Stomach (tissue), 4 donors: ENCODE data around the gene SLC9A6.

Source experiments
- EP300 ChIP-seq: sonication (generic); formaldehyde crosslinking; IDR thresholded peaks from one replicate; pipeline ENCODE4 v1.6.1; 2017; ENCODE audit warnings: antibody characterized with exemption
- POLR2A ChIP-seq, 4 donors: fragments of 450-650 bp; IDR thresholded peaks; one replicate each; pipeline ENCODE4 v1.6.1; 2016; ENCODE audit warnings: antibody characterized with exemption in 4 of 4, control low read depth in 2 of 4, mild to moderate bottlenecking in 1 of 4, moderate library complexity in 1 of 4
- TF ChIP-seq, protein P1 (sequence below), 7 experiments: fragments of 450-650 bp in 4 of 7; fragments of 200-600 bp in 3 of 7; sonication (generic) in 3 of 7; IDR thresholded peaks; one replicate each; pipeline ENCODE4 v1.5.1; 2016 to 2019; ENCODE audit warnings: antibody characterized with exemption in 7 of 7, control low read depth in 2 of 7, mild to moderate bottlenecking in 1 of 7

DNA sequence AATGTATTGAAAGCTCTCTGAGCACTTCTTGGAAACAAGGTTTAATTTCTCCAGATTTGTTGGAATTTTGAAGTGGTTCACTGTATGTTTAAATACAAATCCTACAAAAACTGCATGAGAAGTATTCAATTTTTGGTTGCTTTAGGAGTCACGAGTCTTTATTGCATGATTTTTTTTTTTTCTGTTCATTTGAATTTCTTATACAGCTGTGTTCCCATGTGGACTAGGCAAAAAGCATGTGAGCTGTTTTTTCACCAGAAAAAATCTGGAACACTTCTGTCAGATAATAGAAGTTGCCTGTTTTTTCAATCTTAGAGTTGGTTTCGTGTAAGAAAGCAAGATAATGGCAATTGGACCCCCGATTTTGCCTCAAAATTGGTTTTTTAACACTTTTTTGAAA, 66.4 kb downstream of the SLC9A6 start:
- TF ChIP-seq POLR2A (IDR thresholded peaks at IDR 0.05) (no peak), EP300 (no peak)
- TF ChIP-seq, protein P1, sequence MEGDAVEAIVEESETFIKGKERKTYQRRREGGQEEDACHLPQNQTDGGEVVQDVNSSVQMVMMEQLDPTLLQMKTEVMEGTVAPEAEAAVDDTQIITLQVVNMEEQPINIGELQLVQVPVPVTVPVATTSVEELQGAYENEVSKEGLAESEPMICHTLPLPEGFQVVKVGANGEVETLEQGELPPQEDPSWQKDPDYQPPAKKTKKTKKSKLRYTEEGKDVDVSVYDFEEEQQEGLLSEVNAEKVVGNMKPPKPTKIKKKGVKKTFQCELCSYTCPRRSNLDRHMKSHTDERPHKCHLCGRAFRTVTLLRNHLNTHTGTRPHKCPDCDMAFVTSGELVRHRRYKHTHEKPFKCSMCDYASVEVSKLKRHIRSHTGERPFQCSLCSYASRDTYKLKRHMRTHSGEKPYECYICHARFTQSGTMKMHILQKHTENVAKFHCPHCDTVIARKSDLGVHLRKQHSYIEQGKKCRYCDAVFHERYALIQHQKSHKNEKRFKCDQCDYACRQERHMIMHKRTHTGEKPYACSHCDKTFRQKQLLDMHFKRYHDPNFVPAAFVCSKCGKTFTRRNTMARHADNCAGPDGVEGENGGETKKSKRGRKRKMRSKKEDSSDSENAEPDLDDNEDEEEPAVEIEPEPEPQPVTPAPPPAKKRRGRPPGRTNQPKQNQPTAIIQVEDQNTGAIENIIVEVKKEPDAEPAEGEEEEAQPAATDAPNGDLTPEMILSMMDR (IDR thresholded peaks at IDR 0.05): no peak
